ENCODE results near the gene DAD1.

- TF ChIP-seq, protein P1, sequence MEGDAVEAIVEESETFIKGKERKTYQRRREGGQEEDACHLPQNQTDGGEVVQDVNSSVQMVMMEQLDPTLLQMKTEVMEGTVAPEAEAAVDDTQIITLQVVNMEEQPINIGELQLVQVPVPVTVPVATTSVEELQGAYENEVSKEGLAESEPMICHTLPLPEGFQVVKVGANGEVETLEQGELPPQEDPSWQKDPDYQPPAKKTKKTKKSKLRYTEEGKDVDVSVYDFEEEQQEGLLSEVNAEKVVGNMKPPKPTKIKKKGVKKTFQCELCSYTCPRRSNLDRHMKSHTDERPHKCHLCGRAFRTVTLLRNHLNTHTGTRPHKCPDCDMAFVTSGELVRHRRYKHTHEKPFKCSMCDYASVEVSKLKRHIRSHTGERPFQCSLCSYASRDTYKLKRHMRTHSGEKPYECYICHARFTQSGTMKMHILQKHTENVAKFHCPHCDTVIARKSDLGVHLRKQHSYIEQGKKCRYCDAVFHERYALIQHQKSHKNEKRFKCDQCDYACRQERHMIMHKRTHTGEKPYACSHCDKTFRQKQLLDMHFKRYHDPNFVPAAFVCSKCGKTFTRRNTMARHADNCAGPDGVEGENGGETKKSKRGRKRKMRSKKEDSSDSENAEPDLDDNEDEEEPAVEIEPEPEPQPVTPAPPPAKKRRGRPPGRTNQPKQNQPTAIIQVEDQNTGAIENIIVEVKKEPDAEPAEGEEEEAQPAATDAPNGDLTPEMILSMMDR (IDR thresholded peaks at IDR 0.05) = no peak
- no peak for TF ChIP-seq POLR2A (IDR thresholded peaks at IDR 0.05)
- no peak for TF ChIP-seq POLR2AphosphoS5 (IDR thresholded peaks at IDR 0.05)
Observed at GRCh38 chr14:22517117-22517720, 71.8 kb downstream of the DAD1 start.

Measured in gastroesophageal sphincter (tissue), 3 donors.